Neural cell (in vitro differentiated cells): Measurements from ENCODE around the gene CA11. TPM values are rescaled to one million over a fixed set of nuclear protein-coding genes. Genes with fewer than 3 reads are reported as not detected.

ENCODE experiments used
- H2AFZ ChIP-seq: fragments of 200-600, 300-800 bp; sonication (generic), shearing (Covaris generic); 2 replicates; pipeline ENCODE4 v1.6.0; 2014; ENCODE audit warnings: low read depth, mild to moderate bottlenecking, antibody characterized with exemption, low read length, moderate library complexity
- H3F3A ChIP-seq: fragments of 200-600 bp; shearing (Covaris generic); 2 replicates; pipeline ENCODE4 v1.6.1; 2016; ENCODE audit warnings: mild to moderate bottlenecking, moderate library complexity, mixed read lengths, antibody characterized with exemption, low read length; ENCODE audit not compliant: insufficient read depth, poor library complexity, severe bottlenecking
- H3K27ac ChIP-seq: fragments of 200-600, 300-800 bp; sonication (generic), shearing (Covaris generic); 2 replicates; pipeline ENCODE4 v1.5.1; 2014; ENCODE audit warnings: mild to moderate bottlenecking, low read length, moderate library complexity
- H3K27me3 ChIP-seq: fragments of 300-800, 200-600 bp; sonication (generic), shearing (Covaris generic); 2 replicates; pipeline ENCODE4 v1.6.0; 2014; ENCODE audit warnings: mild to moderate bottlenecking, low read depth, low read length, moderate library complexity; ENCODE audit not compliant: insufficient read depth
- H3K36me3 ChIP-seq: fragments of 300-800, 200-600 bp; sonication (generic), shearing (Covaris generic); 2 replicates; pipeline ENCODE4 v1.5.1; 2014; ENCODE audit warnings: mild to moderate bottlenecking, antibody characterized with exemption, low read length, moderate library complexity; ENCODE audit not compliant: insufficient read depth
- H3K4me2 ChIP-seq: fragments of 300-800, 200-600 bp; sonication (generic), shearing (Covaris generic); 2 replicates; pipeline ENCODE4 v1.6.0; 2014; ENCODE audit warnings: mild to moderate bottlenecking, low read length
- H3K4me3 ChIP-seq: fragments of 300-800, 200-600 bp; sonication (generic), shearing (Covaris generic); 2 replicates; pipeline ENCODE4 v1.5.1; 2014; ENCODE audit warnings: mild to moderate bottlenecking, low read length, moderate library complexity
- H3K79me2 ChIP-seq: fragments of 200-600 bp; shearing (Covaris generic); replicated peaks from 2 replicates; pipeline ENCODE4 v1.6.0; 2014; ENCODE audit warnings: mild to moderate bottlenecking, low read length, moderate library complexity; ENCODE audit not compliant: insufficient read depth
- H3K9ac ChIP-seq: fragments of 300-800, 200-600 bp; sonication (generic), shearing (Covaris generic); 2 replicates; pipeline ENCODE4 v1.6.1; 2016; ENCODE audit warnings: mild to moderate bottlenecking, low read length, mixed read lengths
- H3K9me2 ChIP-seq: fragments of 200-600 bp; shearing (Covaris generic); 2 replicates; pipeline ENCODE4 v1.6.1; 2016; ENCODE audit warnings: mild to moderate bottlenecking, low read length, mixed read lengths; ENCODE audit not compliant: insufficient read depth
- H3K9me3 ChIP-seq: fragments of 200-600, 300-800 bp; sonication (generic), shearing (Covaris generic); 2 replicates; pipeline ENCODE4 v1.6.1; 2016; ENCODE audit warnings: mild to moderate bottlenecking, mixed run types, low read length, moderate library complexity, mixed read lengths
- H4K20me1 ChIP-seq: fragments of 200-600 bp; shearing (Covaris generic); 2 replicates; pipeline ENCODE4 v1.6.1; 2016; ENCODE audit warnings: mild to moderate bottlenecking, mixed run types; ENCODE audit not compliant: insufficient read depth
- EP300 ChIP-seq: fragments of 450-650 bp; conservative IDR thresholded peaks from 2 replicates; pipeline ENCODE4 v1.6.1; 2014; ENCODE audit warnings: antibody characterized with exemption, mild to moderate bottlenecking, moderate library complexity; ENCODE audit not compliant: poor library complexity, severe bottlenecking
- EZH2 ChIP-seq: fragments of 200-600, 300-800 bp; shearing (Covaris generic), sonication (generic); IDR thresholded peaks from 2 replicates; pipeline ENCODE4 v1.6.1; 2014; ENCODE audit warnings: antibody characterized with exemption, low read length, borderline replicate concordance, mild to moderate bottlenecking; ENCODE audit not compliant: insufficient read depth, poor library complexity, severe bottlenecking
- MXI1 ChIP-seq: fragments of 450-650 bp; conservative IDR thresholded peaks from 2 replicates; pipeline ENCODE4 v1.6.1; 2014; ENCODE audit warnings: antibody characterized with exemption, mild to moderate bottlenecking; ENCODE audit not compliant: poor library complexity, severe bottlenecking
- POLR2AphosphoS5 ChIP-seq: IDR thresholded peaks from 2 replicates; pipeline ENCODE4 v1.6.1; 2012
- RAD21 ChIP-seq: fragments of 450-650 bp; conservative IDR thresholded peaks from 2 replicates; pipeline ENCODE4 v1.6.1; 2014; ENCODE audit warnings: antibody characterized with exemption, mild to moderate bottlenecking, moderate library complexity
- SMC3 ChIP-seq: fragments of 450-650 bp; conservative IDR thresholded peaks from 2 replicates; pipeline ENCODE4 v1.6.1; 2014; ENCODE audit warnings: antibody characterized with exemption, mild to moderate bottlenecking, moderate library complexity; ENCODE audit not compliant: poor library complexity
- TAF1 ChIP-seq: IDR thresholded peaks from 2 replicates; pipeline ENCODE4 v1.6.1; 2012; ENCODE audit warnings: low read depth
- polyA plus RNA-seq: library from polyadenylated mRNA; depleted of rRNA; stranded (reverse); fragments of >200 nt; gene quantifications from 2 replicates; pipeline ENCODE4 v1.2.3, GENCODE V29; 2014
- TF ChIP-seq, protein P1 (sequence below): IDR thresholded peaks from 2 replicates; pipeline ENCODE4 v1.6.1; 2012; ENCODE audit warnings: borderline replicate concordance
- TF ChIP-seq, protein P2 (sequence below): fragments of 450-650 bp; IDR thresholded peaks from 2 replicates; pipeline ENCODE4 v1.5.1; 2014; ENCODE audit warnings: antibody characterized with exemption, mild to moderate bottlenecking, moderate library complexity; ENCODE audit not compliant: poor library complexity, severe bottlenecking

Gene CA11
- polyA plus RNA-seq, 1 donor from 2014 or later = 108 TPM

- no peak overlapping the region for H2AFZ ChIP-seq
- TF ChIP-seq SMC3 (no peak), EP300 (no peak), EZH2 (no peak), MXI1 (no peak), TAF1 (no peak), RAD21 (no peak), POLR2AphosphoS5 (no peak)
- TF ChIP-seq, protein P1, sequence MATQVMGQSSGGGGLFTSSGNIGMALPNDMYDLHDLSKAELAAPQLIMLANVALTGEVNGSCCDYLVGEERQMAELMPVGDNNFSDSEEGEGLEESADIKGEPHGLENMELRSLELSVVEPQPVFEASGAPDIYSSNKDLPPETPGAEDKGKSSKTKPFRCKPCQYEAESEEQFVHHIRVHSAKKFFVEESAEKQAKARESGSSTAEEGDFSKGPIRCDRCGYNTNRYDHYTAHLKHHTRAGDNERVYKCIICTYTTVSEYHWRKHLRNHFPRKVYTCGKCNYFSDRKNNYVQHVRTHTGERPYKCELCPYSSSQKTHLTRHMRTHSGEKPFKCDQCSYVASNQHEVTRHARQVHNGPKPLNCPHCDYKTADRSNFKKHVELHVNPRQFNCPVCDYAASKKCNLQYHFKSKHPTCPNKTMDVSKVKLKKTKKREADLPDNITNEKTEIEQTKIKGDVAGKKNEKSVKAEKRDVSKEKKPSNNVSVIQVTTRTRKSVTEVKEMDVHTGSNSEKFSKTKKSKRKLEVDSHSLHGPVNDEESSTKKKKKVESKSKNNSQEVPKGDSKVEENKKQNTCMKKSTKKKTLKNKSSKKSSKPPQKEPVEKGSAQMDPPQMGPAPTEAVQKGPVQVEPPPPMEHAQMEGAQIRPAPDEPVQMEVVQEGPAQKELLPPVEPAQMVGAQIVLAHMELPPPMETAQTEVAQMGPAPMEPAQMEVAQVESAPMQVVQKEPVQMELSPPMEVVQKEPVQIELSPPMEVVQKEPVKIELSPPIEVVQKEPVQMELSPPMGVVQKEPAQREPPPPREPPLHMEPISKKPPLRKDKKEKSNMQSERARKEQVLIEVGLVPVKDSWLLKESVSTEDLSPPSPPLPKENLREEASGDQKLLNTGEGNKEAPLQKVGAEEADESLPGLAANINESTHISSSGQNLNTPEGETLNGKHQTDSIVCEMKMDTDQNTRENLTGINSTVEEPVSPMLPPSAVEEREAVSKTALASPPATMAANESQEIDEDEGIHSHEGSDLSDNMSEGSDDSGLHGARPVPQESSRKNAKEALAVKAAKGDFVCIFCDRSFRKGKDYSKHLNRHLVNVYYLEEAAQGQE = no peak
- TF ChIP-seq, protein P2, sequence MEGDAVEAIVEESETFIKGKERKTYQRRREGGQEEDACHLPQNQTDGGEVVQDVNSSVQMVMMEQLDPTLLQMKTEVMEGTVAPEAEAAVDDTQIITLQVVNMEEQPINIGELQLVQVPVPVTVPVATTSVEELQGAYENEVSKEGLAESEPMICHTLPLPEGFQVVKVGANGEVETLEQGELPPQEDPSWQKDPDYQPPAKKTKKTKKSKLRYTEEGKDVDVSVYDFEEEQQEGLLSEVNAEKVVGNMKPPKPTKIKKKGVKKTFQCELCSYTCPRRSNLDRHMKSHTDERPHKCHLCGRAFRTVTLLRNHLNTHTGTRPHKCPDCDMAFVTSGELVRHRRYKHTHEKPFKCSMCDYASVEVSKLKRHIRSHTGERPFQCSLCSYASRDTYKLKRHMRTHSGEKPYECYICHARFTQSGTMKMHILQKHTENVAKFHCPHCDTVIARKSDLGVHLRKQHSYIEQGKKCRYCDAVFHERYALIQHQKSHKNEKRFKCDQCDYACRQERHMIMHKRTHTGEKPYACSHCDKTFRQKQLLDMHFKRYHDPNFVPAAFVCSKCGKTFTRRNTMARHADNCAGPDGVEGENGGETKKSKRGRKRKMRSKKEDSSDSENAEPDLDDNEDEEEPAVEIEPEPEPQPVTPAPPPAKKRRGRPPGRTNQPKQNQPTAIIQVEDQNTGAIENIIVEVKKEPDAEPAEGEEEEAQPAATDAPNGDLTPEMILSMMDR = no peak
- no peak overlapping the region for H3K4me2 ChIP-seq
- H3K36me3 ChIP-seq = no peaks in the 10 kb centered on the region
- no peaks in the 10 kb centered on the region for H3K79me2 ChIP-seq
- H3K27ac ChIP-seq = no peak overlapping the region
- H3K9ac ChIP-seq = no peak overlapping the region
- no peaks in the 10 kb centered on the region for H3K9me2 ChIP-seq
- H3K27me3 ChIP-seq = no peaks in the 10 kb centered on the region
- no peaks in the 10 kb centered on the region for H3K9me3 ChIP-seq
- no peaks in the 10 kb centered on the region for H3F3A ChIP-seq
- H4K20me1 ChIP-seq = no peaks in the 10 kb centered on the region
- no peak overlapping the region for H3K4me3 ChIP-seq
Observed at GRCh38 chr19:48596679-48597465, 49.1 kb downstream of the CA11 start.

DNA sequence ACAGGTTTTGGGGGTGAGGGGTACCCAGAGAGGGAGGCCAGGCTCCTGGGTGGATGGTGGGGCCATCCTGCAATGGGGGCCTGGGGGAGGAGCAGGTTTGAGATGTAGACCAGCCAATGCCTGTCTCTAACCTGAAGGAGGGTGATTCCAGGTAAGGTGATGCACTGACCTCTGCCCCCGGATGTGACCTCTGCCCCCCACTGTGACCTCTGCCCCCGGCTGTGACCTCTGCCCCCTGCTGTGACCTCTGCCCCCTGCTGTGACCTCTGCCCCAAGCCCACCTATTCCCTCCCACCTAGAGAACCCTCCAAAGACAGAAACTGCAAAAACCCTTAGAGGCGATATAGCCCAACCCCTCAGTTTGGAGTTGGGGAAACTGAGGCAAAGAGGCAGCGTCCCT is 49.8 kb downstream of the CA11 start:
- Histone ChIP-seq H3K36me3 (no peaks in the 10 kb centered on the region), H3K4me2 (no peak overlapping the region), H3K4me3 (no peak overlapping the region), H3K9me3 (no peaks in the 10 kb centered on the region), H3K27me3 (no peaks in the 10 kb centered on the region), H3F3A (no peaks in the 10 kb centered on the region), H3K79me2 (no peaks in the 10 kb centered on the region), H3K27ac (no peak overlapping the region), H2AFZ (no peak overlapping the region), H3K9ac (no peak overlapping the region), H3K9me2 (no peaks in the 10 kb centered on the region), H4K20me1 (no peaks in the 10 kb centered on the region)
- no peak for TF ChIP-seq EP300
- TF ChIP-seq POLR2AphosphoS5 = no peak
- TF ChIP-seq, protein P2 = no peak
- no peak for TF ChIP-seq RAD21
- TF ChIP-seq, protein P1 = no peak
- TF ChIP-seq TAF1 = no peak
- TF ChIP-seq EZH2 = no peak
- no peak for TF ChIP-seq MXI1
- no peak for TF ChIP-seq SMC3
